GM12891 (cell line): Measurements from ENCODE around the gene BCR.

Experiments used
- PAX5 ChIP-seq: IDR thresholded peaks from 2 replicates; pipeline ENCODE4 v1.6.1; 2011; ENCODE audit warnings: low read length, moderate library complexity, mild to moderate bottlenecking; ENCODE audit not compliant: insufficient read depth, severe bottlenecking
- POLR2A ChIP-seq: IDR thresholded peaks from 2 replicates; pipeline ENCODE4 v1.6.1; 2011; ENCODE audit warnings: low read depth, low read length, control low read depth
- POLR2AphosphoS5 ChIP-seq: IDR thresholded peaks from 2 replicates; pipeline ENCODE4 v1.6.1; 2011; ENCODE audit warnings: low read depth, low read length, control low read depth
- SPI1 ChIP-seq: IDR thresholded peaks from 2 replicates; pipeline ENCODE4 v1.6.1; 2011; ENCODE audit warnings: low read depth, low read length, control low read depth
- TAF1 ChIP-seq: IDR thresholded peaks from 2 replicates; pipeline ENCODE4 v1.6.1; 2011; ENCODE audit warnings: low read depth, low read length, control low read depth

DNA sequence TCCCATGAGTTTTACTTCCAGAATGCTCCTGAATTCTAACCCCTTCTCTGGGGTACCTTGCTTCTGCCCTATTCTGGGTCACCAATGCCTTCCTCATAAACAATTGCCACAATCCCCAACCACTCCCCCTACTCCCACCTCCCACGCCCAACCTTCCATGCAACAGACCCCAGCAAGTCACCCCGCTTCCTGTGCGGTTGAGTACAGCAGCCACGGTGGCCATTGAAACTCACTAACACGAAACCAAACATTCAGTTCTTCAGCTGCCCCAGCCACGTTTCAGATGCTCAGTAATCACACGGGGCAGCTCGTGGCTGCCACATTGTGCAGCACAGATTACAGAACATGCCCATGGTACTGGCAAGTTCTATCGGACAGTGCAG is 3.7 kb upstream of the BCR start:
- no peak for TF ChIP-seq TAF1
- TF ChIP-seq POLR2A: no peak
- no peak for TF ChIP-seq POLR2AphosphoS5
- no peak for TF ChIP-seq SPI1
- TF ChIP-seq PAX5: no peak
